SKM-1 (cell line): ENCODE data around the gene RBM39.
A peak's percentile ranks its signal among the peaks of the same experiment; 100 is the strongest.
"Not testable (repeated sequence)": the region's sequence is repeated elsewhere in the genome, so short reads cannot be mapped to it uniquely, and the experiment has no call there.

ENCODE experiments used
- DNase-seq: peaks from one replicate; lab custom pipeline; 2025; ENCODE audit not compliant: unreplicated experiment; lab: John Stamatoyannopoulos, UW

Gene RBM39

DNA sequence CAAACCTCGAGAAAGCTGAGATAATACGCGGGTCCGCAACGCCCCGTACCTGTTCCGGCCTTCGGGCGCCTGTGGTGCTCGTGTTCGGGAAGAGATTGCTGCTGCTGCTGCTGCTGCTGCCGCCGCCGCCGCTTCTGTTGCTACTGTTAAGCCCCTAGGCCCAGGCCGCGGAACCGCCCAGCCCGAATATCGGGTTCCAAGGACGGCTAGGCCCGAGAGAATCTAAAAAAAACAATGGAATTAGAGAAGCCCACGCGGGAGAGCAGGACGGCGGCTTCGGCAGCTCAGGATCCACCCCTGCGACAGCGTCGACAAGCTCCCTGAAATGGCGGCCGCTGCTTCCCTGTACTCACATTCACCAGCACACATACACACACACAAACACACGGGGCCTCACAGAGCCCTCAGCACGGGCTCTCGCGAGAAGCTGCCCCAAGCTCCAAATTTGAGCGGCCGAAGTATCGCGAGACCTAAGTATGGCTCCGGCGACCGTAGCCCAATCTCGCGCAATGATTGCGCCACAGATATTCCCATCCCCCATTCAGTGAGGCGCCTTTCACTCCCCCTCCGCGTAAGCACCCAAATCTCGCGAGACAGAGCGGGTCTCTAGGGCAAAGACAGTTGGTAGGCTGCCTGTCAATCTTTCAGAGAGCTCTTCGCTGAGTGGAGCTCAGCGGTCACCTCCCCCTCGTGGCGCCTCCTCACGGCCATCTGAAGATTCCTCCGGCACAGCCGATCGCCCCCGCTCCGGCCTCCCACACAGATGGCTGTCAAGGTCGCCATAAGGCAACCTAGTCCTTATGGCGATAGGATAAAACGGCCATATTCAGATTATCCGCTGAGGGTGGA, at the start of gene RBM39:
Gene RBM39, minus strand, starts transcription at position 369 of the 849 bp plus-strand sequence. CDS start 1,386 bp downstream, outside the sequence.
- peak; percentile 99 for DNase-seq

DNA sequence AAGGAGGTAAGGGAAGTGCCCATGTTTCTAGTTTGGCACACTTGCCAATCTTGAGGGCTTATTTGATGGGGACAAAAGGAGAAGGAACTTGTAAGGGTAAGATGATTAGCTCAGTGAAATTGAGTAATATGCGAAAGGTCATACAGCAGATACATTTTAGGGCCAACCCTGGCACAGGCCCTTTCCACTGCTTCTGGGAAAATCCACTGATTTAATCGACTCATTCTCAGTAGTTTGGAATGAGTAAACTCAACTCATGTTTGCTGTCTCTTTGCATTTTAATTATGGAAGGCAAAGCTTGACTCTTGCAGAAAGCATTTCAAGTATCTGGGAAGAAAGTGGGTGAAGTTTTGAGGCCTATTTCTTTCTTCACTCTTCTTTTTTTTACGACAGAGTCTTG, 49.8 kb upstream of the RBM39 start:
- peak; percentile 49 for DNase-seq

DNA sequence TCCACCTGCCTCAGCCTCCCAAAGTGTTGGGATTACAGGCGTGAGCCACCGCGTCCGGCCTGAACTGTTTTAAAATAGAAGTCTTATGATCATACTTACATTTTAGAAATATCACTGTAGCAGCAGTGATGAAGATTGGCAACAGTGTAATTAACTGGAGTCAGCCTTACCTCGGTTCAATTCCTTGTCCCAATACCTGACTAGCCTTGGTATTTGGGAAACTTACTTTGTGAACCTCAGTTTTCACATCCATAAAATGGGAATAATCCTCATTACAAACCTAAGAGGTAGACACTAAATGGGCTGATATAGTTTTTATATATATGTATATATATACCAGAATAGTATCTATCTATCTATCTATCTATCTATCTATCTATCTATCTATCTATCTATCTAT, 49.0 kb upstream of the RBM39 start:
- DNase-seq = no peak

DNA sequence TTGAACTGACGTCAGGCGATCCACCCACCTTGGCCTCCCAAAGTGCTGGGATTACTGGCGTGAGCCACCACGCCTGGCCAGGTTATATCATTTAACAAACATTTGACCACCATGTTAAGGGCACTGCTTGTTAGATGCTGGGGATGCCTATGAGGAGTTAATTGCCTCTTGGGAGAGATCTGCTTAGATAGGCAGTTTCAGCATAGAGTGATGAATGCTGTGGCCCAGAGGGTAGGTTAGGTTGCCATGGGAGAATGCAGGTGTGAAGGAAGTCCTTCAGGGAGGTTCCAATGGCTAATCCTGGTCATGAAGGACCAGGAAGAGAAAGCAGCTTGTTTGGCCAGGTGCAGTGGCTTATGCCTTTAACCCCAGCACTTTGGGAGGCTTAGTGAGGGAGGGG, 46.7 kb upstream of the RBM39 start:
- no peak for DNase-seq

DNA sequence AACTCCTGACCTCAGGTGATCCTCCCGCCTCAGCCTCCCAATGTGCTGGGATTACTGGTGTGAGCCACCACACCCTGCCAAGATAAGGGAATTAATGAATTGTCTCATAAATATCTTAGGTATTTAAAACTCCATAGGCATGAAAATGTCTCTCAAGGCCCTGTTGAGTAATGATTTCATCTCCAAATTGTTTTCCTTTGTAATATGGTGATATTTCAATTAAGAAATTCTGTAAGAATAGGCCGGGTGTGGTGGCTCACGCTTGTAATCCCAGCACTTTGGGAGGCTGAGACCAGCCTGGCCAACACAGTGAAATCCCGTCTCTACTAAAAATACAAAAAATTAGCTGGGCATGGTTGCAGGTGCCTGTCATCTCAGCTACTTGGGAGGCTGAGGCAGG, 43.5 kb upstream of the RBM39 start:
- DNase-seq = not testable (repeated sequence)

DNA sequence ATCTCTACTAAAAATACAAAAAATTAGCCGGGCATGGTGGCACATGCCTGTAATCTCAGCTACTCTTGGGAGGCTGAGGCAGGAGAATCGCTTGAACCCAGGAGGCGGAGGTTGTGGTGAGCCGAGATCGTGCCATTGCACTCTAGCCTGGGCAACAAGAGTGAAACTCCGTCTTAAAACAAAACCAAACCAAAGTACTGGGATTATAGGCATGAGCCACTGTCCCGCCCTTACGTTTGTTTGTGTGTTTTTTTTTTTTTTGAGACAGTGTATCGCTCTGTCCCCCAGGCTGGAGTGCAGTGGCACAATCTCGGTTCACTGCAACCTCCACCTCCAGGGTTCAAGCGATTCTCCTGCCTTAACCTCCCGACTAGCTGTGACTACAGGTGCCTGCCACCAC, 41.8 kb upstream of the RBM39 start:
- not testable (repeated sequence) for DNase-seq

DNA sequence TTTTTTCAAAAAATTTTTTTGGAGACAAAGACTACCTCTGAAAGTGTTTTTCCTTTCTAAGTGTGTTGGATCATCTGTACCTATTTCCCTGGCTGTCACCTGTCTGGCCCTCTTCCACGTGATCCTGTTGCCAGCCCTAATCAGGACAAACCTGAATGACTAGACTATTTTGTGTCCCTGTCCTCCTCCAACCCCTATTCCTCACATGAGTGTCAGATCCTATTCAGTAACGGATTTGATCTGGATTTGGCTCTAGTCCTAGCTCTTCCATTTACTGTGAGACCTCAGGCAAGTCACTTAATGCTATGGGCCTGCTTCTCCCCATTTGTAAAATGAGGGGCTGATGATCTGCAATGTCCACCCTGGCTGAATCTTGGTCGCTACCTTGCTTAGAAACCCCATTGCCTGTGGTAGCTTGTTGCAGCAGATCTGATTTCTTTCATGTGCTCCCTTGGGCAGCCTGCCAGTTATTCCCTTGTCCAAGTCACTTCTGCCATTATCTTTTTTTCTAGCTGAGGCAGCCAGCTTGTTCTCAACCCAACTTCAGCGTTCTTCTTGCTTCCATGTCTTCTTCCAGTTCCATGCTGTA, 34.5 kb upstream of the RBM39 start:
- DNase-seq = no peak

DNA sequence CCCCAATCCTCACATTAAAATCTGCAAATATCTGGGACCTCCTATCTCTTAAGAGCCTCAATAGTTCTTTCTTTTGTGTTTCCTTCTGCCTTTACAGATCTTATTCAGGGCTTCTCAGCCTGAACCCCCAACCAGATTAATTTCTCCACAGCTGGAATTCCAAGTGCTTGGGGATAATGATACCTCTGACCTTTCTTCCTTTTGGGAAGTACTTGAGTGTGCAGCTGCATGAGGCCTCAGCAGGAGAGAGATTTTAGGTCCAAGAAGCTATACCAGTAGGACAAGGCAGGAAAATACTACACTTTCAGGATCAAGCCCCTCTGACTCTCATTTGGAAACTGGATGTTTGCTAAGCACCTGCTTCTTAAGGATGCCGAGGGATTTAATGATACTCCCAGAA, 32.3 kb upstream of the RBM39 start:
- DNase-seq = no peak

DNA sequence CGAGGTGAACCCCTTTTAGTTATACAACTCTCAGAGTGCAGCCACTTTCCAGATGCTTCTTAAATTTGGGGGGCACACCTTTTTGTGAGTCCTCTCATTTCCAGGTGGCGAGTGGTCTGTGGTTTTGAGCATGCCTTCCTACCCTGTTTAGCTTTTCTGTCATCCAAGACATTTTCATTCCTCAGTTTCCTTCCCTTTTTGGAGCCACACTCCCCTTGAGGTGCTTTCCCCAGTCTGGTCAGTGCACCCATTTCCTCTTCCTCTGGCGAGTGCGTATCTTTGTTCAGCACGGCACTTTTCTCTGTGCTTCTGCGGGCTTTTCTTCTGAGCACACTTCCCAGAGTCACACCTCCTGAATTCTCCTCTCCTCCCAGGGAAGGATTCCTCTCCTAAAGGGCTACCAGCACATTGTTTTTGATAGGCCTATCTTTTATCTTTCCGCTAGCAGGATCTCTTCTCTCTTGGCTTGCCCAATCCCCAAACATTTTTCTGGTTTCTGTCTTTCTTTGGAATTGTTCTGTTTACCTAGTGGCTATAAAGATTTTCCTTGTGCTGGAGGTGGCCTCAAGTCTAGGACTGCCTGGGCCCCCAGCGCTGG, 31.2 kb upstream of the RBM39 start:
- DNase-seq = peak; percentile 61

DNA sequence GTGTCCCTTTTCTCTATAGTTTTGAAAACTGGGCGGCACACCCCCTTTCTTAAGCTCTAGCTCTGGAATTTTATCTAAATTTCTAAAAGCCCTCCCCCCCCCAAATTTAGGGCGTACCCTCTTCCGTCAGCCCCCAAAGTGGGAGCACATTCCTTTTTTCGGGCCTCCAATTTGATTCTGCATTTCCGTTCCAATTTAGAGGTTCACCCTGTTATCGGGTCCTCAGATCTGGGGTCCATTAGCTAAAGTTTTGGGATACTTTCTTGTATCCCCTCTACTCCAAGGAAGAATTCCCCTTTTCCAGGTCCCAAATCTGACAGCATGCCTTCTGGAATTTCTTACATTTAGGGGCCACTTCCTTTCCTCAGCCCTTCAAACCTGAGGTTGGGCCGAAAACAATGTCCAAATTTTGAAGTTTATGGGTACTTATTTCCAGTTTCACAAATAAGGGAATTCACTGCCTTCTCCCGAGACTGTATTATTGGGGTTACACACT, 30.6 kb upstream of the RBM39 start:
- no peak for DNase-seq

DNA sequence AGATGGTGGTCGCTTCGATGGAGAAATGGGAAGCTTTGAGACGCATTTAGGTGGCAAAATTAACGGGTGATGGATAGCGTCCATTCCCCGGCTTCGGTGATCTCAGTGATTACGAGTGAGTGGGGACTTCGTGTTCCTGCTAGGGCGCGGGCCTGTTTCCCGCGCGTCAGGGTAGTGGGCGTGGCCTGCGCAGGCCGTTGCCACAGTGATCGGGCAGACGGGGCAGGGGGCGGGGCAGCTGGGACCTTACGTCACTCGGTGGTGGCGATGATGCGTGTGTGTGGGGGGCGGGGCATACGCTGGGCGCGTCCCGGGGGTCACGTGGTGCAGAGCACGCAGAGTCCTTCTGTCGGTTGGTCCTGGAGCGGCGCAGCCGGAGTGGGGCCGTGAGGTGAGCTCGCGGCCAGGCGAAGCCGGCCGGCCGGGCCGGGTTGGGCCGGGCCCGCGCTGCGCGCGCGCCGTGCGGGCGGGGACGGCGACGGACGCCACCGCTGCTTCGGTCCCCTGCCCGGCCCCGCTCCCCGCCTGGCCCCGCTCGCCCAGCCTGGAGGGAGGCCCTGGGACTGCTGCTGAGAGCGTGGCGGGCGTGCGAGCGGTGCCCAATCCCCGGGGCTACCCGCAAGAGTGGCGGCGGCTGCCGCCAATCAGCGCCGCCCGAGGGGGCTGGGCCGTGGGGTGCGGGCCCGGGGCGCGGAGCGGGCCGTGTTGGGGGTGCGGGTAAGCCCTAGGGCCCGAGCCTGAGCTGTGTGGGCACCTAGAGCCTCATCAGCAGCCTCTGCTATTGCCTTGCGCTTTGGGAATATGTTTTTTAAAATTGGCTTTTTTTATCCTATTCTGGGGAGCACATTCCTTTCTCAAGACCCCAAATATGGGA, 29.9 kb upstream of the RBM39 start, which contains the start of gene PHF20:
Gene PHF20, plus strand, starts transcription at position 327 of the 874 bp plus-strand sequence. CDS start 29,508 bp downstream, outside the sequence.
- peak; percentile 83 for DNase-seq

DNA sequence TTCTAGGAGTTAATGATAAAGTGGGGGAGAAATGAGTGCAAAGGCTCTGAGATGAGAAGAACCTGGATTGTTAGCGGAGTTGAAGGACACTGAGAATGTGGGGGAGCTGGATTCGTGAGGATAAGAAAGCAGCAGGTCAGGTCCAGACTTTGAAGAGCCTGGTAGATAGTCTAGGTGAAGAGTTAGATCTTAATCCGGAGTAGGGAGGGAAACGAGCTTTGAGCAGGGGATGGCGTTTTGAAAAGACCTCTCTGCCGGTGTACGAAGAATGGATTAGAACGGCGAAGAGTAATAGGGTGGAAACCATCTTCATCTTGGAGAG, 29.3 kb upstream of the RBM39 start:
- DNase-seq = no peak

DNA sequence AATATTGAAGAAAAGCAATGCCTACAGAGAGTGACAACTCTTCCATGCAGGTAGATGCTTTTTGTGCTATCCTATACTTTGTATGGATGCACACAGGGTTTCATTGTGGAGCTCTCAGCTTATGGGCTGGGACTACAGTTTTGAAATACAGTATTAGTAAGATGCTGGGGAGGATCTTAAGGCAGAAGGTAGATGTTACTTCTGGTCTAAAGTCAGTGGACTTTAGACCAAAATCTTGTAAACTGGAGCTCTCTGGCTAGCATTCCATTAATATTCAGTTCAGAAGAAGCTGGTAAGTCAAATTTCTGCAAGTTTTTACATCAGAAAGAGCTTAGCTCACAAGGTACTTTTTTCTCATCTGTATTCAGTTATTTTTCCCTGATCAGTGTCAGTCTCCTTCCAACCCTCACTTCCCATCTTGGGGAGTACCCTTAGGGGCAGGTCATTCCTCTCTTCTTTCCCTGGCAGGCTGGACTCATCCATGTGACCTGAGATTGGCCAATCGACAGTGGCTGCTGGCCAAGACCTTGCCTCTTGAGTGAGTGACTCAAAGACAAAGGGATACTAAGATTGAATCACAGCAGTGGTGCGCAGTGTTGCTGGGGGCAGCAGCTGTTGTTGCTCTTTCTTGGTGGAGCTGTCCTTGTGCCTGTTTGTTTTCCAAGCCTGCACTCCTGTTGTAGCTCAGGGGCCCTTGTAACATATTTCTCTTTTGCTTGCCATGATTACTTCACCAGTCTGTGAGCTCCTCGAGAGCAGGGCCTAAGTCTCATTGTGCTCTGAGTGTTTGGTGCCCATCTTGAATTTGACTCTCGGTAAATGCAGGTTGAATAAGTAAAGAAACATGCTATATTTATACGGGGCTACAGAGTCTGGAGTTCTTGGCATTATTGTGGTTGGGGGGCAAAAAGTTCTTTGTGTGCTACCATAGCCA, 26.9 kb upstream of the RBM39 start:
- DNase-seq = peak; percentile 10

DNA sequence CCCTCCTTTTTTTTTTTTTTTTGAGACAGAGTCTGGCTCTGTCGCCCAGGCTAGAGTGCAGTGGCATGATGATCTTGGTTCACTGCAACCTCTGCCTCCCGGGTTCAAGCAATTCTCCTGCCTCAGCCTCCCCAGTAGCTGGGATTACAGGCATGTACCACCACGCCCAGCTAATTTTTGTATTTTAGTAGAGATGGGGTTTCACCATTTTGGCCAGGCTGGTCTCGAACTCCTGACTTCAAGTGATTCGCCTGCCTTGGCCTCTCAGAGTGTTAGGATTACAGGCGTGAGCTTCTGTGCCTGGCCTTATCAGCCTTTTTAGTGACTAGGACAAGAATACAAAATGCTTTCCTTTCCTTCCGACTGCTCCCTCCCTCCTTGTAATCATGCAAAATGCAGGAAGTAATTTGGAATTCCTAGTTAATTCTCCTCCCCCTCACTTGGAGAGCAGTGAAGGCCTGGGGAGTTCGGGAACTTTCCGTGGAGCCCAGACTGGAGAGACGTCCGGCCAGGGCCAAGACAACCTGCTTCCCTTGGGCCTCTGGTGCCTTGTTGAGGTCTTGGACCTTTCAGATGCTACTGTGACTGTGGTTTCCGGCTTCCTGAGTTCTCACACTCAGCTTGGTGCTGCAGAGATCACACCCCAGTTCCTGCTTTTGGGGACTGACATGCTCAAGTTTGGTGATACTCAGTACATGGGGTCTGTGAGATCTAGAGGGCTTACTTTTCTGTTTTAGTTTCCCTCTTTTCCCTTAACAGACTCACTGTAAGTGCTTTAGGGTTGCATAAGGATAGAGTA, 25.8 kb upstream of the RBM39 start:
- peak; percentile 79 for DNase-seq

DNA sequence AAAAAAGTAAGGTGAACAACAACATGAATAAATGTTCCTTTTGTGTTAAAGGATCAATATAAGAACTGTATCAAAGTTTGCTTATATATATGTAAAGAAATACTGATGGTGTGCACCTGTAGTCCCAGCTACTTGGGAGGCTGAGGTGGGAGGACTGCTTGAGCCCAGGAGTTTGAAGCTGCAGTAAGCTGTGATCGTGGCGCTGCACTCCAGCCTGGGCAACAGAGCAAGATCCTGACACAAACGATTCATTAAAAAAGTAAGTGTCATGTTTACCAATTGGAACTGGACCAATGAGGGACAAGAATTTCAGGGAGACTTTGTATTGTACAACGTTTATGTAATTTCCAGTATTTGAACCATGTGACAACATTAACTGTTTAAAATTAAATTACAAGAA, 24.8 kb upstream of the RBM39 start:
- DNase-seq = no peak

DNA sequence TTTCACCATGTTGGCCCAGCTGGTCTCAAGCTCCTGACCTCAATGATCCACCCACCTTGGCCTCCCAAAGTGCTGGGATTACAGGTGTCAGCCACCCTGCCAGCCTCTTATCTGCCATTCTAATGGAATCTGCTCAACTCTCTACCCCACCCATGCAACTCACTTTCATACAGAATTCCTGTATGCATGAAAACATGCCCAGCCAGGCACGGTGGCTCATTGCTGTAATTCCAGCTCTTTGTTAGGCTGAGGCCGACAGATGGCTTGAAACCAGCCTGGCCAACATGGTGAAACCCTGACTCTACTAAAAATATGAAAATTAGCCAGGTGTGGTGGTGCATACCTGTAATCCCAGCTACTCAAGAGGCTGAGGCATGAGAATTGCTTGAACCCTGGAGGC, 22.9 kb upstream of the RBM39 start:
- DNase-seq = not testable (repeated sequence)

DNA sequence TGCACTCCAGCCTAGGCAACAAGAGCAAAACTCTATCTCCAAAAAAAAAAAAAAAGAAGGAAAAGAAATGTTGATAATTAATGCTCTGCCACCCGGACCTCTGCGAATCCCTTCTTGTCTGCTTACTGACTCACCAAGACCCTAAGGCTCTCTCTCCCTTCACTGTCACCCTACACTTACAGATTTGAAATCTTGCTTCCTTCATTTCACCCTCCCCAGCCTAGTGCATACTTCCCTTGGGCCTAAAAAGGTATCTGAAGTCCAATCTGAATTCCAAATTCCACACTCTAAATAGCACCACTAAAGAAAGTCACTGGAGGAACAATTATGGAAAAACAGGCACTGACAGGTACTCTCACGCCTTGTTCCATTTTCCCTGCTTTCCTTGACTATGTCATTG, 20.4 kb upstream of the RBM39 start:
- DNase-seq = no peak

DNA sequence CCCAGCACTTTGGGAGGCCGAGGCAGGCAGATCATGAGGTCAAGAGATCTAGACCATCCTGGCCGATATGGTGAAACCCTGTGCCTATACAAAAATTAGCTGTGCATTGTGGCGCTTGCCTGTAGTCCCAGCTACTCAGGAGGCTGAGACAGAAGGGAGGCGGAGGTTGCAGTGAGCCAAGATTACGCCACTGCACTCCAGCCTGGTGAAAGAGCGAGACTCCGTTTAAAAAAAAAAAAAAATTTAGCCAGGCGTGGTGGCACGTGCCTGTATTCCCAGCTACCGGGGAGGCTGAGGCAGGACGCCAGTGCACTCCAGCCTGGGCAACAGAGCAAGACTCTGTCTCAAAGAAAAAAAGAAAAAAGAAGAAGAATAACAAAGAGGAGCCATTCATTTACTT, 19.5 kb upstream of the RBM39 start:
- DNase-seq = not testable (repeated sequence)

DNA sequence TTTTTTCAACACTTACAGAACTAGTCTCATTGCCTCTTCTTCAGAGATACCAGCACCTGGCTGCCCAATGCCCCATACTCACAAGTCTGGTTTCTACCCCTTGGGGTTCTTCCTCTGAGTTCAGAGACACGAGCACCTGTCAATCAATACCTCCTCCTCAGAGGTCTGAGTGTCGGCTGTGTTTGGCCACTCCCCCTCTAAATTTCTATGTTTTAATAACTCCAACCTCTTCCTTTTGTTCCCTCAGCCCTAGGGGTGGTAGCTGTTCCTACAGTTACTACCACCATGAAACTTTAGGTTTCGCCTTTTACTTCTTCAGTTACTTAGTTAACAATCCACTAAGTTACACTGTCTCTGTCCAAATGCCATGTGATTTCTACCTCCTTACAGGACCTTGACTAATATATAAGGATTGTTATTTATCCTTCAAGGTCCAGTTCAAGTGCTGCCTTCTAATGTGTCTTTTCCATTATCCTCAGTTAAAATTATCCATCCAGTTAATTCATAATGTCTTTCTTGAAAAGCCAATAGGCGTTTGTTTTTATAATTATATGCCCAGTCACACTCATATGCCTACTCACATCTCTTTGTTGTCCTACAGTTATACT, 15.1 kb upstream of the RBM39 start:
- DNase-seq = no peak
